GM18507 (cell line): ENCODE measurements around the gene RAB38.

Experiments
- DNase-seq: peaks from one replicate; pipeline ENCODE4 v3.0.0; 2011; ENCODE audit warnings: low read depth; ENCODE audit not compliant: insufficient read length; ENCODE audit errors: extremely low spot score
- FAIRE-seq: peaks from 2 replicates; lab custom pipeline; 2011; peaks lifted over from hg19 to GRCh38; lab: Jason Lieb, UNC

RAB38 gene

DNA sequence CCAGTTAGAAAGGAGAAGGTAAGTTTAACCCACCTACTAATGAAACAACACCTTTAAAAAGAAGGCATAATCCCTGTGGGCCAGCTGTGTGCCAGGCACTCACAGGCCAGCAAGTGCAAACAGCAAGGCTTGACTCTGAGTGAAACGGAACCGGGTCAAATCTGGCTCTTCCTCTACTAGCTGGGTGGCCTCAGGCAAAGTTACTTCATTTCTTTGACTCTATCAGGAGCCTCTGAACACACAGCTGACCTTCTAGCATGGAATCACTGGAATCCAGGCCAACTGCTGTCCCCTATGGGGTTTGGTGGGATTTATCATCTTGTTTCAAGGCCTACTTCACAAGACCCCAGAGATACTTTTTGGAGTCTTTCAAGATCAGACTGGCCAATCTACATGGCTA is 3.3 kb downstream of the RAB38 start:
- no peak for DNase-seq
- no peak for FAIRE-seq

DNA sequence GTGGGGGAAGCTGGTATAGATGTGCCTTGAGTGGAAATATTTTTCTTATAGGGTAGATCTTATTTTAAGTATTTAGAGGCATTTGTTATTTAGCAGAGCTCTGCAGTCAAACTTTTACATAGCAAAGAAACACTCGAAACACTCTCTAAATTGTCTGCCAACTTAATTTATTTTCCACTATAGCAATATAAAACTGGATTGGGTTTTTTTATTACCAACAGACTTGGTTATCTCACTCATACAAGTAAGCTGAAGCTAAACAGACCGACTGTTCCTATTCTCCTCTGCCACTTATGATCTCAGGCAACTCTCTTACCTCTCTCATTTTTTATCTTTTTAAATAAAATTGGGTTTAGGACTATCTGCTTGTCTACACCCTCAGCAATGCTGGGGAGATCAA is 4.6 kb downstream of the RAB38 start:
- no peak for FAIRE-seq
- DNase-seq = no peak

DNA sequence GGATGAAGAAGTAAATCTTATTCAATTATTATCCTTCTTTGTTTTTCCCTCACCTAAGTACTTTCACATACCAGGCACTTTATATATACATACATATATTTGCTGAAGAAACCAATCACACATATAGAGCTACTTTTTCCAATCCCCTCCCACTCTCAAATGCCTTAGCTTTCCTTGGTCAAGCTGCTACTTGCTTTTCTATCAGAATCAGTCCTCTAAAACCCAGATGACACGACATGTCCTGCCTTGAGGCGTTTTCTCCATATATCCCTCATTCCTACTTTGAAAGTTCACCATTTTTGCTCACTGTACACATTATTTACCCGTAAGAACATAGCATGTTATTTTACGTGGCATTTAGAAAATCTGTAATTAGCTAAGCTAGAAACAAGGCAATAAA is 5.4 kb downstream of the RAB38 start:
- no peak for FAIRE-seq
- DNase-seq = no peak

DNA sequence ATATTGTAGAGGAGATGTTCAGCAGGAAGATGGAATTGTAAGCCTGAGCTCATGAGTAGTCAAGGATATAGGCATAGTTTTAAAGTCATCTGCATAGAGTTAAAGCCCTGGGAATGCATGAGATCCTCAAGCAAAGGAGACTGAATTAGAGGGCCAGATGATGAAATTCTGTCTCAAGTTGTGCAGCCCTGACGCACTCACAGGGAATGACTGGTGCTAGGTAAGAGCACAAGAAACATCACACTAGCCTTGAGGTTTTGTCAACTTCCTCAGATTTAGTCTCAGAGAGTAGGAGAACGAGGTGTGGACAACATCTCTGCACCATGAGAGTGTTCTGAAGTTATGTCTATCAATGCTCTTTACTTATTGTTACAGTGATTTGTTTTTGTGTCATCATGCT is 5.8 kb downstream of the RAB38 start:
- FAIRE-seq (no peak), DNase-seq (no peak)

DNA sequence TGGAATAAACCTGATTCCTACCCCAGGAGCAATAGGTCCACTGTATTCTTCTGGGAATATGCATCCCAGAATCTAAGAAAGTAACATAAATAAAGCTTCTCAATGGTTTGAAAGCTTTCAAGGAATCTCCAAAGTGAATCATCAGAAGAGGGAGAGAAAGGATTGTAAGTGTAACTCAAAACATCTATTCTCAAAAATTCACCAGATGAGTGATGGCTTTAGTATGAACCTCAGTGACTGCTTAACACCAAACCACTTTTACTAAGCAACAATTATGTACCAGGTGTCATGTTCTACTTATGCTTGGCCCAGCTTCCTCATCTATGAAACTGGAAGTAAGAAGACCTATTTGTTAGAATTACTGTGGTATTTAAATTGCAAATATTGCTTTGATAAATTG is 7.4 kb downstream of the RAB38 start:
- no peak for DNase-seq
- no peak for FAIRE-seq

DNA sequence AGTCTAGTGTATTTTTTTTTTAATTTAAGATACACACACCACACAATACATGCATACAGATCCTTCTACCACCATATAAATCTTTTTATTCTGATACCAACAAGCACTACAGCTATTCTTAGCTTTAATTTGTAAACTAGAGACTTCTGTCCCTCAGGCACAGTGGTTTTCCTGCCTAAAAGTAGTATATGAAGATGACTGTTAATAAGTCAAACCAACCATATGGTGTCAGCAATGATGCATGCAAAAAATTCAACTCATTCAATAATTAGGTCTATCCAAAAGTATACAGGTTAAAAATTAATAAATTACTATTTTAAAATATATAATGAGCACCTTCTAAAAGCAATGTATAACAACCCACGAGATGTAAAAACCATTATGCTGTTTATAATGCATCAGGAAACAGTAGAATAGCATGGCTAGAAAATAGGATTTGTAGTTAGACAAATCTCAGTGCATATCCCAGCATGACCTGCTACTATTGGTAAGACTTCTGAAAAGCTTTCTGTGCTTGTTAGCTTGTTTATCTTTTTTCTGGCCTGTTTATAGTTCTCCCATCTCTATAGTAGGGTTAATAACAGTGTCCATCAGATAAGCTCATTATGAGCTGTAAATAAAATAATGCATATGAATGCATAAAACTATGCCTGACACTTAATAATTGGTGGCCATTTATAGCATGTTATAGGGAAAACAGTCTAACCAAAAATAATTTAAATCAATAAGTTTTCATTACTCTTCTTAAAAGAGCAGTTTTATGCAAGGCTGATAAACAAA is 10.2 kb downstream of the RAB38 start:
- peak; percentile 47 for FAIRE-seq
- DNase-seq = no peak

DNA sequence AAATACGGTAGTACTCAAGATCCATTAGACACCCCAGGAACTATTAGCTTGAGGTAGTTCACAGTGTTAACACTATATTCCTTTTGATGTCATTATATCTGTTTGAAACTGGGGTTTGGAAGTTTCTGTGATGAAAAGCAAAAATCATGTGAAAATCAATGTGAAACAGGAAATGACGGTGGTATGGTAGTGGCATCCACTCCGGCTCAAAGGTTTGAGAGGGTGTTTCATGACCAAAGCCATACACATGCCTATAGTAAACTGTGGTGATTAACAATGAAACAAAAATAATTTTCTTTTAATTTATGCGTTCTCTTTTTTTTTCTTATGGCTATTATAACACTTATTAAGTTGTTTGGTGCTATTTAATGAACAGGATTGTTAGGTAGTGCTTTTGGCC is 10.9 kb downstream of the RAB38 start:
- FAIRE-seq = peak; percentile 41
- DNase-seq = no peak

DNA sequence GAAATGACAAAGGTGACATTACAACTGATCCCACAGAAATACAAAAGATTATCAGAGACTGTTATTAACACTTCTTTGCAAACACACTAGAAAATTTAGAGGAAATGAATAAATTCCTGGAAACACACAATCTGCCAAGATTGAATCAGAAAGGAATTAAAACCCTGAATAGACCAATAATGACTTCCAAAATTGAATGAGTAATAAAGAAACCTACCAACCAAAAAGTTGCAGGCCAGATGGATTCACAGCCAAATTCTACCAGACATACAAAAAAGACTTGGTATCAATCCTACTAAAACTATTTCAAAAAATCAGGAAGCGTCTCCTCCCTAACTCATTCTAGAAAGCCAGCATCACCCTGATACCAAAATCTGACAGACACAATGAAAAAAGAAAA is 17.2 kb downstream of the RAB38 start:
- DNase-seq (no peak), FAIRE-seq (no peak)

DNA sequence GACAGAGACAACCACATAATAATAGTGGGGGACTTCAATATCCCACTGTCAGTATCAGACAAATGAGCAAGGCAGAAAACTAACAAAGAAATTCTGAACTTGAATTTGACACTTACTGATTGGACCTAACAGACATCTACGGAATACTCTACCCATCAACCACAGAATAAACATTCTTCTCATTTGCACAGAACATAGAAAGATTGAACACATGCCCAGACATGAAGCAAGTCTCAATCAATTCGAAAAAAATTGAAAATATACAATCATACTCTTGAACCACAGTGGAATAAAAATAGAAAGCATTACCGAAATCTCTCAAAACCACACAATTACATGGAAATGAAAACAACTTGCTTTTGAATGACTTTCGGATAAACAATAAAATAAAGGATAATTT is 17.9 kb downstream of the RAB38 start:
- no peak for DNase-seq
- FAIRE-seq = no peak

DNA sequence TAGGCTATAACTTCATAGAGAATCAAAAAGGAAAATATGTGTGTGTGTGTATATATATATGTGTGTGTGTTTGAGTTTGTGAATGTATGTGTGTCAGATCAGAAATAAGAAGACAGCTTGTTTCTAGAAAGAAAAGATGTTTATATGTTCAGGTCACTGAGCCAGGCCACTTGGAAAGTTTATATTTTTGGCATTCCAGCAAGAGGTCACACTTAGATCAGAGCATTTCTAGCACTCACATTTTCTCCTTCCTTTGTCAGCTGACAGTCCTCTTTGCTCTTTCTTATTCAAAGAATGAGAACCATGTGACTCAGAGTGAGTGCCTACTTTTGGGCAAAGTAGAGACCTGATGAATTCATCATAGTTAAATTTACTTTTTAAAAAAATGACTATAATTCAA is 22.9 kb downstream of the RAB38 start:
- DNase-seq (no peak), FAIRE-seq (no peak)

DNA sequence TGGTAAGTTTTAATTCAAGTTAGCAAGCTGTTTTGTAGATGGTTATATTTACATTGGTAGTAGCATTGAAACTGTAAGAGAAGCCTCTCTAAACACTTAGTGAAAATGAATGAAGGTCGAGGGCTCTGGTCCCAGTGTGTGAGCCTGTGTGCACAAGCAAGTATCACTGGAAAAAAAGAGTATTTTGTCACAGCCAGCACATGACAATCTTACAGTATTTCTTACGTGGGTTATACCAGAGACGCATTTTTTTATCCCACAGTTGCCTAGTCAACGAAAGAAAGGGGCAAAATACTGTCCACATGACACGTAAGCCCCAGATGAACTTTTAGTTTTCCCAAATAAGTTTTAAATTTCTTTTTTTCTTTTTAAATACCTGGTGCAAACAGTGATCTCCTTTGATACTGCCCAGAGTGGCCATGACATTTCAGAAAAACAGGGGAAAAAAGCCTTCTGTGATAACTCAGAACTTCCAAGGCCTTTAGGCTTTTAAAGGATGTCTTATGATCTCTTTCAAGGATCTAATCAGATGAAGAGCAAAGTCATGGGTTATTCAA is 23.5 kb downstream of the RAB38 start:
- no peak for DNase-seq
- no peak for FAIRE-seq

DNA sequence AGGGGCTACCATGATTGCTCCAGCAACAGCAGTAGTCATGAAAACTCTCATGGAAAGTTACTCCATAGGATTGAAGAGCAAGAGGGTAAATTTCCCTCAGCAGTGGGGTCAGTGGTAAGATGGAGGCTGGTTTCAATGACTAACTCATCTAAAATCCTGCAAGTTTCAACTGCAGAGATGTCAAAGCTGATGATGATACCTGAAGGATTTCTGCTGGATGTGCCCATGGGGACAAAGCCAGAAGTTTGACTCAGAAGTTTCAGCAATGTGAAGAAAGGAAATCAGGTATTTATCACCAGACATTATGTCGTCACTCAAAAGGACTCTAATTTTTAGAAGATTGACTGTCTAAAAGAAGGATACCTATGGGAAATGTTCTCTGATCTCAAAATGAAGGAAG is 29.1 kb downstream of the RAB38 start:
- no peak for DNase-seq
- no peak for FAIRE-seq

DNA sequence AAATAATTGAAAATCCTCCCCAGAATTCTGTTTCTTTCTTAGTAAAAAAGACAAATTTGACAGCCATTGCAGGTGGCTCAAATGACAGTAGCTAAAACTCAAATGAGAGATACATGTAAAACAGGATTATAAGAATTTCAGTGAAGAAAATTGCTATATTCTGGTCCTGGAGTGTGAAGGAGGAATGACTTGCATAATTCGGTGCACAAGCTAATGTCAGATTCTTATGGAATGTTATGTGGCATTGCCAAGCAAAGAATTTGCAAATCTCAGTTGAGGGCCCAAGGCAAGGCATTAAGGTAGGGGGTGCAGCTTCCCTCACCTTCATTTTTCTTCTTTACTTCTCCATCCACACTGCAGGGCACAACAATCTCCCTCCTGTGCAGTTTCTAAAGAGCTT is 35.4 kb downstream of the RAB38 start:
- DNase-seq (no peak), FAIRE-seq (no peak)

DNA sequence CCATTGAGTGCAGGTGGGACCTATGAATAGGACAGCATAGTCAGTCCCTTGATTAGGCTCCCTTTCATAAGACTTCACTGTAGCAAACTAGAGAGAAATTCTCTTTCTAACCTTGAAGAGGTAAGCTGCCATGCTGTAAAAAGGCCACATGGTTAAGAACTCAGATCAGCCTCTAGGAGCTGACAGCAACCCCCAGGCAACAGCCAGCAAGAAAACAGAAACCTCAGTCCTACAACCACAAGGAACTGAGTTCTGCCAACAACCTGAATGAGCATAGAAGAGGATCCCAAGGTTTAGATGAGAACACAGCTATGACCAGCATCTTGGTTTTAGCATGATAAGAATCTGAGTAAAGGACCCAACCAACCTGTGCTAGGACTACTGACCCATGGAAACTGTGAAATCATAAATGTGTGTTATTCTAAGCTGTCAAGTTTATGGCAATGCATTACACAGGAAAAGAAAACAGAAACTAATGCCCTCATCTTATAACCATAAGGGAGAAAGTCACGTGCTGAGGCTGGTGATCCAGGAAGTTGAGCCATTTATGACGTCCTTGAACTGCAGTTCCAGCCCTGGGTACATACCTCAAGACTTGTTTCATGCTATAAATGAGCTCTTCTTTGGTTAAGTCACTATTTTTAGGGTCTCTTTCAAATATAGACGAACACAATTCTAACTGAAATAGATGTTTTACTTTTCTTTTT is 43.3 kb downstream of the RAB38 start:
- peak; percentile 45 for FAIRE-seq
- no peak for DNase-seq

DNA sequence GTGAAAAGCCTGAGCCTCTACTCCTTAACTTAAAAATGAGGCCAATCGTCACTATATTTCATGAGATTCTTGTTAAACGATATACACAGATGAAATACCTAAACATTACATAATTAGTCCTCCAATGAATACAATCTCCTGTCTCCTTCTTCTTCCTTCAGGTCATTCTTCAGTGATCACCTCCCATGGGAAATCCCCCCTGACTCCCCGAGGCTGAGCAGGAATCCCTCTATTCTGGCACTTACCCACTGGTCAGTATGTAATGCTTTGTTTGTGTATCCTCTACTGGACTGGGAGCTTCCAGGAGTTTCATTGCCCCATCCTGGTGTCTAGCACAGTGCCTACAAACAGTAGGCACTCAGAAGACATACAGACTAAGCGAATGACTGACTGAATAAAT is 52.3 kb downstream of the RAB38 start:
- DNase-seq = no peak
- no peak for FAIRE-seq

DNA sequence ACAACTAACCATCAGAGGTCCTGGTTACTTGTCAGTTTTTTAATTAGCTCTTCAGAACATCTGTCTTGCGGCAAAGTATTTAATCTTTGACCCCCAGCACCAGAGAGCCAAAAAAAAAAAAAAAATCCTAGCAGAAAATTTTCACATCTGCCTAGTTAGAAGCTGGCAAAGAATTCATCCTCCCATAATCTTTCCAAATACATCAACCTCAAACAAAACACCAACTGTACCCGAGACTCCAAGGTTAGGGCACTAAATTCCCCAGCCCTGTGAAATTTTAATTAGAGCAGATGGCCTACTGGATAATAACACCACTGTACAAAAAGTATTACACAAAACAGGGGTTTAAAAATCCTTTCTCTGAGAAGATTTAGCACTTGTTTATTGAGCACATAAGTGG is 55.7 kb downstream of the RAB38 start:
- FAIRE-seq = no peak
- DNase-seq = no peak

DNA sequence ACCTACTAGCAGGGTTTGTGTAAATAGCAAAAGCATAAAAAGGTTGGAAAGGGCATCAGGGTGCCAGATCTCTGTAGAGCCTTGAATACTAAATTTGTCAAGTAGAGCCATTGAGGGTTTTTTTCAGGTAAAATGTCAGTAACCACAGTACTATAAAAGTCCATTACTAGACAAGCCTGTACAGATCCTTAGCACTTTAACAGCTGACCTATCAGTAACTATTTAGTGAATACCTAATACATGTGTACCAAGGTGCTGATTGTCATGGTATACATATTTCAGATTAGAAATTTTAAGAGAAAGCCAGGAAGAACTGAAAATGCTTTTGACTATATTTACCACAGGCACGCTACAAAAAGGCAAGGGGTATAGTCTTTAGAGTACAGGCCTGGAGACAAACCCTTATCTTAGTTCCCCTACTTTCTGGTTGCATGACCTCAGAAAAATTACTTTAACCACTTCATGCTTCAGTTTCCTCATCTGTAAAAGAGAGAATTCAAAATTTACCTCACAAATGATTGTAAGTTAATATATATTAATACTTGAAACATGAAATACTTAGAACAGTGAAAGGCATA is 57.9 kb downstream of the RAB38 start:
- FAIRE-seq = no peak
- no peak for DNase-seq

DNA sequence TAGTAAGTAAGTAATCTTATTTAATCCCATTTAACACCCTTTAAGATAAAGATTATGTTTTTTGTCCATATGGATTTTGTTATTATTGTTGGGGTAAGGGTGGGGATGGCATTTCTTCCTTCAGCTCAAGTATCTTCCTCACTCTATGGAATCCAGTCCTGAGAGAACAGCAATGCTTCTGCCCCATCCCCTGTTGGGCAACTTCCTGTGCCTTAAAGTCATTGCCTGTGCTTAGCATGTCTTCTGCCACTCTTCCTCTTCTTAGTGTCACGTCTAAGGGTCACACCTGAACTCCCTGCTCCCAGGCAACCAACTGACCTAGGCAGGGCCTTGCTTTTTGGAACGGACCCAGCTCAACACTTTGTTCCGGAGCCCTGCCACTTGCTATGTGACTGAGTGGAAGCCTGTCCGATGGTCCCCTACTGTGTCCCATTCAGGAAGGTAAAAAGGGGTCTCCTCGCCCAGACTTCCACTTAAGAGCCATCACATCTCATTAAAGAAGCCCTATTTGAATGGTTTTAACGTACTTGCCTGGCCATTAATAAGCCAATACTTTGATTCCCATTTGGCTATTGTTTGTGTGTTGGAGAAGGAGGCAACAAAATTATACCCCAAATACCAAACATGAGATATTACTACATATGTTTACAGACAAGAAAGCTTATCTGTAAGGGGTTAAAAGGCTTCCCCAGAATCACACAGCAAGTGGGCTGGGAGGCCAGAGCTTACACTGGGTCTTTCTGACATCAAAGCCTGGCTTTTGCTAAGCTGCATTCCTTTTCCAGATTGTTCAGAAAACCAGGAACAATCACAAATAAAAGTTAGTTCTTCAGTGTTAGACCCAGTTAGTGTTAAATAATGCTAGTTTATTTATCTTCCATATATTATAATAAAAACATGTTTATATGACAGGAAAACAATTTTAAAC is 59.2 kb downstream of the RAB38 start:
- FAIRE-seq (peak; percentile 44), DNase-seq (no peak)

DNA sequence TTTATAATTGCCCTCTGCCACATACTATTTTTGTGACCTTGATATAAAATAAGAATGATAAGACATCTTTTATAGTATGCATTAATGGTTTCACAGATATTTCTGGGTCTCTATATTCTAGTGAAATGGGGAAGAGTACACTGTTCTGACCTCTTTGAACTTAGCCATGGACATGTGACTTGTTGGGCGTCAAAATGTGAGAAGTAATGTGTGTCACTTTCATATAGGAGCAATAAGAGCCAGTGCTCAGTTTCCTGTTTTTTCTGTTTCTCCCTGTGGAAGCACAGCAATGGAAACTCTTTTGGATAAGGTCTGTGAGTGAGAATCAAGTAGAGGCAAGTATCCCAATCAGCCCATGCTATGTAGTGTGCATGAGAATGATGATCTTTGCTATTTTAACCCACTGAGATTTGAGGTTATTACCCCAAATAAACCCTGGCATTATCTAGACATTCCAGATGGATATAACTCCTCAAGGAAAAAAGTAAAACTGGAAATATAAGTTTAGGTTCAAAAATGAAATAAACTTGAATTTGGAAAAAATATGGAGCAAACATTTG is 60.7 kb downstream of the RAB38 start:
- DNase-seq (no peak), FAIRE-seq (no peak)
